Stimulated activated CD8-positive, alpha-beta memory T cell treated with anti-CD3 and anti-CD28 coated beads, Interleukin-4, amount 100 ng/mL, for 48 hours (primary cell): Measurements from ENCODE around the gene UBAC1.

Experiments
- DNase-seq: peaks from one replicate; pipeline ENCODE4 v3.0.0-alpha.2; 2020

Gene UBAC1

GRCh38 chr9:135993409-135993742 is 32.2 kb upstream of the UBAC1 start:
- no peak for DNase-seq

- DNase-seq, result peak; percentile 69
Observed at GRCh38 chr9:135992486-135993408, 31.6 kb upstream of the UBAC1 start.

- no peak for DNase-seq
Observed at GRCh38 chr9:135991771-135992170, 30.6 kb upstream of the UBAC1 start.

GRCh38 chr9:135990468-135991429 is 29.6 kb upstream of the UBAC1 start:
- peak; percentile 68 for DNase-seq

GRCh38 chr9:135989722-135990467 is 28.7 kb upstream of the UBAC1 start:
- DNase-seq, result peak; percentile 39

GRCh38 chr9:135989157-135989556 is 28.0 kb upstream of the UBAC1 start:
- no peak for DNase-seq

GRCh38 chr9:135988493-135988892 is 27.3 kb upstream of the UBAC1 start:
- no peak for DNase-seq

GRCh38 chr9:135987838-135988404 is 26.7 kb upstream of the UBAC1 start:
- no peak for DNase-seq

- no peak for DNase-seq
Observed at GRCh38 chr9:135986605-135987004, 25.4 kb upstream of the UBAC1 start.

GRCh38 chr9:135985889-135986288 is 24.7 kb upstream of the UBAC1 start:
- no peak for DNase-seq

GRCh38 chr9:135985459-135985774 is 24.2 kb upstream of the UBAC1 start:
- DNase-seq, result no peak

GRCh38 chr9:135984072-135984710 is 23.0 kb upstream of the UBAC1 start:
- no peak for DNase-seq

- no peak for DNase-seq
Observed at GRCh38 chr9:135983208-135984071, 22.3 kb upstream of the UBAC1 start.

GRCh38 chr9:135982499-135983207 is 21.5 kb upstream of the UBAC1 start:
- DNase-seq, result no peak

- no peak for DNase-seq
Observed at GRCh38 chr9:135980926-135981630, 19.9 kb upstream of the UBAC1 start.

GRCh38 chr9:135979547-135980166 is 18.5 kb upstream of the UBAC1 start:
- DNase-seq, result no peak

GRCh38 chr9:135978642-135979546 is 17.7 kb upstream of the UBAC1 start:
- DNase-seq, result no peak

GRCh38 chr9:135976944-135977343 is 15.8 kb upstream of the UBAC1 start:
- DNase-seq, result no peak
